CD14-positive monocyte (primary cell): Measurements from ENCODE around the gene CTU2. TPM values are rescaled to one million over a fixed set of nuclear protein-coding genes. Genes with fewer than 3 reads are reported as not detected.

Source experiments
- DNase-seq, 3 donors: peaks; one replicate each; pipeline ENCODE4 v3.0.0-alpha.2; 2011 to 2022
- H2AFZ ChIP-seq: 2 replicates; pipeline ENCODE4 v1.6.0; 2012; ENCODE audit warnings: mild to moderate bottlenecking, low read depth, low read length, inconsistent platforms; ENCODE audit not compliant: insufficient read depth, poor library complexity, severe bottlenecking
- H3K27ac ChIP-seq, 2 donors: 1 replicate in 1 of 2; 2 replicates in 1 of 2; pipeline ENCODE4 v1.5.1; 2012 to 2013; ENCODE audit warnings: low read length in 2 of 2, control low read depth in 1 of 2, inconsistent platforms in 1 of 2, low read depth in 1 of 2, mild to moderate bottlenecking in 1 of 2
- H3K27me3 ChIP-seq, 2 donors: one replicate each; pipeline versions ENCODE4 v1.6.0 to v1.6.1; 2011 to 2013; ENCODE audit warnings: low read length in 2 of 2; ENCODE audit not compliant: control insufficient read depth in 2 of 2, insufficient read depth in 2 of 2
- H3K36me3 ChIP-seq, 2 donors: replicated peaks in 1 of 2; 1 replicate in 1 of 2; 2 replicates in 1 of 2; pipeline versions ENCODE4 v1.5.1 to v1.6.1; 2012 to 2013; ENCODE audit warnings: low read length in 2 of 2, control low read depth in 1 of 2, inconsistent platforms in 1 of 2, mild to moderate bottlenecking in 1 of 2; ENCODE audit not compliant: insufficient read depth in 2 of 2, control insufficient read depth in 1 of 2
- H3K4me1 ChIP-seq, 2 donors: 1 replicate in 1 of 2; 2 replicates in 1 of 2; pipeline versions ENCODE4 v1.5.1 to v1.6.1; 2012 to 2013; ENCODE audit warnings: low read length in 2 of 2, control low read depth in 1 of 2, inconsistent platforms in 1 of 2, mild to moderate bottlenecking in 1 of 2, moderate library complexity in 1 of 2; ENCODE audit not compliant: insufficient read depth in 2 of 2, control insufficient read depth in 1 of 2
- H3K4me2 ChIP-seq: replicated peaks from 2 replicates; pipeline ENCODE3; 2012; ENCODE audit warnings: low read length, moderate library complexity, mild to moderate bottlenecking; ENCODE audit not compliant: poor library complexity, severe bottlenecking; ENCODE audit errors: extremely low read depth
- H3K4me3 ChIP-seq, 3 experiments: fragments of 200-600 bp in 1 of 3; sonication (generic) in 1 of 3; replicated peaks in 1 of 3; 1 replicate in 2 of 3; 2 replicates in 1 of 3; pipeline ENCODE4 v1.5.1; 2011 to 2013; ENCODE audit warnings: low read length in 3 of 3, mild to moderate bottlenecking in 3 of 3, control low read depth in 2 of 3, low read depth in 2 of 3, inconsistent platforms in 1 of 3, moderate library complexity in 1 of 3
- H3K79me2 ChIP-seq: 2 replicates; pipeline ENCODE4 v1.6.0; 2012; ENCODE audit warnings: mild to moderate bottlenecking, control low read depth, inconsistent platforms, low read length, moderate library complexity; ENCODE audit not compliant: insufficient read depth
- H3K9ac ChIP-seq: 2 replicates; pipeline ENCODE4 v1.6.0; 2017; ENCODE audit warnings: low read length, mild to moderate bottlenecking; ENCODE audit not compliant: insufficient read depth, poor library complexity, severe bottlenecking
- H3K9me3 ChIP-seq, 2 donors: replicated peaks in 1 of 2; 1 replicate in 1 of 2; 2 replicates in 1 of 2; pipeline versions ENCODE4 v1.5.1 to v1.6.1; 2012 to 2013; ENCODE audit warnings: low read length in 2 of 2, control low read depth in 1 of 2; ENCODE audit not compliant: control insufficient read depth in 1 of 2, insufficient read depth in 1 of 2
- H4K20me1 ChIP-seq: 2 replicates; pipeline ENCODE4 v1.6.0; 2012; ENCODE audit warnings: mild to moderate bottlenecking, low read length, control low read depth, moderate library complexity; ENCODE audit not compliant: insufficient read depth
- H3K27ac Mint-ChIP-seq, 7 donors: one replicate each; pipeline ENCODE4 v1.8.0; 2020; ENCODE audit warnings: mild to moderate bottlenecking in 7 of 7, mixed read lengths in 7 of 7, moderate library complexity in 6 of 7, inconsistent platforms in 2 of 7
- H3K27me3 Mint-ChIP-seq, 3 donors: one replicate each; pipeline ENCODE4 v1.8.0; 2021 to 2022; ENCODE audit warnings: low read depth in 3 of 3, mild to moderate bottlenecking in 3 of 3, mixed read lengths in 3 of 3, moderate library complexity in 3 of 3, inconsistent platforms in 1 of 3
- H3K36me3 Mint-ChIP-seq, 2 donors: one replicate each; pipeline ENCODE4 v1.8.0; 2020; ENCODE audit warnings: mixed read lengths in 2 of 2, inconsistent platforms in 1 of 2, mild to moderate bottlenecking in 1 of 2
- H3K4me1 Mint-ChIP-seq: one replicate; pipeline ENCODE4 v1.8.0; 2020; ENCODE audit warnings: mild to moderate bottlenecking, mixed read lengths
- H3K4me3 Mint-ChIP-seq, 2 donors: one replicate each; pipeline ENCODE4 v1.8.0; 2020; ENCODE audit warnings: mild to moderate bottlenecking in 2 of 2, mixed read lengths in 2 of 2, moderate library complexity in 1 of 2
- H3K9me3 Mint-ChIP-seq, 7 donors: one replicate each; pipeline ENCODE4 v1.8.0; 2020 to 2022; ENCODE audit warnings: mixed read lengths in 7 of 7, mild to moderate bottlenecking in 6 of 7, moderate library complexity in 6 of 7, inconsistent platforms in 2 of 7
- WGBS: methylation state at CpG from one replicate; pipeline ENCODE4 v1.1.5; 2013; ENCODE audit warnings: missing lambda C conversion rate; ENCODE audit not compliant: insufficient coverage; 5-methylcytosine and 5-hydroxymethylcytosine counted together
- intact Hi-C, 2 donors: fragments of 100-400 bp; cut with micrococcal nuclease; formaldehyde crosslinking; loops; one replicate each; pipeline versions ENCODE4 v1.15.0 to v1.15.1; 2023
- polyA plus RNA-seq, 3 donors: library from polyadenylated mRNA; depleted of rRNA in 1 of 3; unstranded in 2 of 3; stranded (reverse) in 1 of 3; fragments of 300-500 nt in 2 of 3; fragments of >200 nt in 1 of 3; fragmentation: Illumina TruSeq in 2 of 3; gene quantifications; 1 replicate in 2 of 3; 2 replicates in 1 of 3; pipeline ENCODE4 v1.2.3, GENCODE V29; 2012 to 2021
- TF ChIP-seq, protein P1 (sequence below): fragments of 200-600 bp; IDR thresholded peaks from one replicate; pipeline ENCODE4 v1.8.0; 2022; ENCODE audit warnings: antibody characterized with exemption, mild to moderate bottlenecking

The CTU2 gene
- polyA plus RNA-seq, 3 donors, result 5.9 to 10.3 (median 7.5) TPM

DNA sequence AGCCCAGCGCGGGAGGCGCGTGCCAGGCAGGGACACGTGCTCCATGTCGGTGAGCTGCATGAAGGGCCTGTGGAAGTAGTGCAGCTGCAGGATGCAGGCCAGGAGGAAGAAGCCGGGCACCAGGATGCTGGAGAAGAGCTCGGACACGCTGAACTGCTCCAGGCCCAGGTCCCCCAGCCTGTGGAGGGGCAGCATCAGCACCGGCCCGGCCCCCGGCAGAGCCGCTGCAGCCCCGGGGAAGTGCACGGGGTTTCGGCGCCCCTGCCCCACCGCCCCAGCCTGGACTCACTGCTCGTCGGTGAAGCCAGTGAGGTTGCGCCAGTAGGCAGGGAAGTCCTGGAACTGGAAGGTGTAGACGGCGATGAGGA lies 28.0 kb downstream of the CTU2 start:
- peaks cover 0 to 1% (median 0%) of the 10 kb centered on the region in 3 donors for H3K27me3 Mint-ChIP-seq
- H3K4me1 Mint-ChIP-seq, result no peaks in the 10 kb centered on the region
- no peak for DNase-seq
- Histone ChIP-seq H2AFZ (no peak overlapping the region), H3K79me2 (peaks cover 30% of the 10 kb centered on the region), H3K36me3 (peaks cover 74 to 92% of the 10 kb centered on the region in 2 donors), H3K9ac (no peak overlapping the region), H3K27ac (no peak overlapping the region), H3K9me3 (no peaks in the 10 kb centered on the region), H4K20me1 (peaks cover 93% of the 10 kb centered on the region), H3K4me1 (no peaks in the 10 kb centered on the region), H3K4me3 (no peak overlapping the region), H3K4me2 (no peak overlapping the region), H3K27me3 (no peaks in the 10 kb centered on the region)
- 93% methylated on average over 23 of the region's 23 CpGs for WGBS
- TF ChIP-seq, protein P1, sequence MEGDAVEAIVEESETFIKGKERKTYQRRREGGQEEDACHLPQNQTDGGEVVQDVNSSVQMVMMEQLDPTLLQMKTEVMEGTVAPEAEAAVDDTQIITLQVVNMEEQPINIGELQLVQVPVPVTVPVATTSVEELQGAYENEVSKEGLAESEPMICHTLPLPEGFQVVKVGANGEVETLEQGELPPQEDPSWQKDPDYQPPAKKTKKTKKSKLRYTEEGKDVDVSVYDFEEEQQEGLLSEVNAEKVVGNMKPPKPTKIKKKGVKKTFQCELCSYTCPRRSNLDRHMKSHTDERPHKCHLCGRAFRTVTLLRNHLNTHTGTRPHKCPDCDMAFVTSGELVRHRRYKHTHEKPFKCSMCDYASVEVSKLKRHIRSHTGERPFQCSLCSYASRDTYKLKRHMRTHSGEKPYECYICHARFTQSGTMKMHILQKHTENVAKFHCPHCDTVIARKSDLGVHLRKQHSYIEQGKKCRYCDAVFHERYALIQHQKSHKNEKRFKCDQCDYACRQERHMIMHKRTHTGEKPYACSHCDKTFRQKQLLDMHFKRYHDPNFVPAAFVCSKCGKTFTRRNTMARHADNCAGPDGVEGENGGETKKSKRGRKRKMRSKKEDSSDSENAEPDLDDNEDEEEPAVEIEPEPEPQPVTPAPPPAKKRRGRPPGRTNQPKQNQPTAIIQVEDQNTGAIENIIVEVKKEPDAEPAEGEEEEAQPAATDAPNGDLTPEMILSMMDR, result no peak
- intact Hi-C loops, result no loop called here
- H3K9me3 Mint-ChIP-seq, result no peaks in the 10 kb centered on the region
- no peak overlapping the region for H3K4me3 Mint-ChIP-seq
- no peak overlapping the region for H3K27ac Mint-ChIP-seq
- H3K36me3 Mint-ChIP-seq, result peaks cover 51 to 77% of the 10 kb centered on the region in 2 donors

DNA sequence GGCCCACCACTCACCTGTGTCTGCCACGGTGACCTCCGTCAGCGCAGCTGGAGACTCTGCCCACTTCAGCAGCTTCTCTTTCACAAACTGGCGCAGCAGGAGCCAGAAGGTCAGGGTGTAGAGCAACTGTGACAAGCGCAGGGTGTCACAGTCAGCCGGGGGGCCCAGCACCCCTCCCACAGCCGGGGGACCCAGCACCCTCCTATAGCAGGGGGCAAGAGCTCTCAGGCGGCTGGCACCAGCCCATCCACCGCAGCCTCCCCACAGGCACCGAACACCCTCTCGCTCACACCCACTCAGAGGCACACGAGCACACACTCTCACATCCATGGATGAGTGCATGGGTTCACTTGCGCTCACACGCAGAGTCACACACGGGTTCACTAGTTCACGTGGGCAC lies 28.8 kb downstream of the CTU2 start:
- no peaks in the 10 kb centered on the region for H3K27me3 ChIP-seq
- peaks cover 47 to 75% of the 10 kb centered on the region in 2 donors for H3K36me3 Mint-ChIP-seq
- intact Hi-C loops, result loop anchor here (5.0 kb wide), 2 partner anchors 122 to 127 kb away; partner anchors contain the start of genes GALNS (in 1 of the 2) and TRAPPC2L (in 1 of the 2)
- WGBS, result 97% methylated on average over 16 of the region's 16 CpGs
- H4K20me1 ChIP-seq, result peaks cover 96% of the 10 kb centered on the region
- H3K9me3 Mint-ChIP-seq, result no peaks in the 10 kb centered on the region
- no peak overlapping the region for H3K27ac ChIP-seq
- H3K27ac Mint-ChIP-seq, result no peak overlapping the region
- DNase-seq, result no peak
- H3K4me1 ChIP-seq, result no peaks in the 10 kb centered on the region
- peaks cover 27% of the 10 kb centered on the region for H3K79me2 ChIP-seq
- no peak overlapping the region for H3K4me3 Mint-ChIP-seq
- no peaks in the 10 kb centered on the region for H3K27me3 Mint-ChIP-seq
- TF ChIP-seq, protein P1, result no peak
- peaks cover 77 to 94% of the 10 kb centered on the region in 2 donors for H3K36me3 ChIP-seq
- H3K9ac ChIP-seq, result no peak overlapping the region
- no peaks in the 10 kb centered on the region for H3K9me3 ChIP-seq
- H2AFZ ChIP-seq, result no peak overlapping the region
- H3K4me1 Mint-ChIP-seq, result no peaks in the 10 kb centered on the region
- H3K4me3 ChIP-seq, result no peak overlapping the region
- H3K4me2 ChIP-seq, result no peak overlapping the region
